Middle frontal gyrus (tissue), 1 donor: ENCODE results near the gene CIZ1.
"Not testable (repeated sequence)": the region's sequence is repeated elsewhere in the genome, so short reads cannot be mapped to it uniquely, and the experiment has no call there.

Experiments used
- DNase-seq: peaks from one replicate; pipeline ENCODE4 v3.0.0-alpha.2; 2015; ENCODE audit warnings: low spot score; ENCODE audit errors: extremely low spot score

Gene CIZ1

GRCh38 chr9:128148509-128149000 is 42.8 kb downstream of the CIZ1 start:
- DNase-seq = no peak

DNA sequence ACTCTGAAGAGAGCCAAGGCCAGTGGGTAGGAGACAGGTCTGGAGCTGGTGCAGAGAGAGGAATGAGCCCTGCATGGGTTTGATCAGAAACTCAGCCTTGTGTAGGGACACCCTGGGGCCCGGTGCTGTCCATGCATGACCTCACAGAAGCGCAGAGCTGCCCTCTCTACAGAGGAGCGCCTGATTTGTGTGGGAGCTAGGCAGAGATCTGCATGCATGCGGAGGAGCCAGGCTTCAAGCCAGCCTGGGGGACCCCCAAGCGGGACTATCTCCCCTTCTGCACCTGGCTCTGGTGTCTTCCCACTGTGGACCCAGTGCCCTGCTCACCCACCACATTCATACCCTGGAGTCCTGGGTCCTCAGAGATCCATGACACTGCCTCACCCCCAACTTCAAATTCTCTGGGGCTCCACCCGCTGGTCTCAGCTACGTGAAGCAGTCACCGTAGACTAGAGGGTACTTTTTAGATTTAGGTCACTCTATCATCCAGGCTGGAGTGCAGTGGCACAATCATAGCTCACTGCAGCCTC is 44.7 kb downstream of the CIZ1 start:
- DNase-seq = no peak

DNA sequence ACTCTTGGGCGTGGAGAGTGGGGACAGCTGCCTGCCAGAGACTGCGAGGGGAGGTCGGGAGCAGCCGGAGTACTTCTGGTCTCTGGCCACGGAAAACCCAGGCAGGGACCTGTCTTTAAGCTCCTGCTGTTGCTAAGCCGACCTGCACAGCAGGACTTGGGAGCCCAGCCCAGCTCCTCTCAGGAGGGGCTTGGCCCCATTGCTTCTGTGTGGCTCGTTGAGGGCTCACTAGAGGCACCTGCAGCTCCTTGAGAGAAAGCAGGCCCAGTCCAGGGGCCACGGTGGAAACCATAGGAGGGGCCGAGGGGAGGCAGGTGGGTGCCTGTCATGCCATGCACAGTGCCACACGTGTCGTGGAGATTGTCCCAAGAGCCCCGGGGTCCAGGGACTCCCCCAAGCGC is 45.4 kb downstream of the CIZ1 start:
- DNase-seq = no peak

DNA sequence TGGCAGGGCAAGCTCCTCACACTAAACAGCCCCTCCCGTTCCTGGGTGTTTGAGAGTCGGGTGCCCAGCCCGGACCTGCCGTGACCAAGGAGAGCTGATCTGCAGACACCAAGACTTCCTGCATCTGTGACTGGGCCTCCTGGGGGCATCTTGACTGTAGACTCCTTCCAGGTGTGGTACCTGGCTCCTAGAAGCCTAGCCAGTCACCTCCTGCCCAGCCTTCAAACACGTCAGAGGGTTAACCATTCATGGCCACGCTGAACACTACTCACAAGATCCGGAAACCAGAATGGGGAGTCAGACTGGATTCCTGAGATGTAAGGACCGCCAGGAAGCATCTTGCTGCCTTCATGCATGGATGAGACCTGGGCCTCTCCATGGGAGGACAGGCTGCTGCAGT is 45.8 kb downstream of the CIZ1 start:
- DNase-seq = no peak

DNA sequence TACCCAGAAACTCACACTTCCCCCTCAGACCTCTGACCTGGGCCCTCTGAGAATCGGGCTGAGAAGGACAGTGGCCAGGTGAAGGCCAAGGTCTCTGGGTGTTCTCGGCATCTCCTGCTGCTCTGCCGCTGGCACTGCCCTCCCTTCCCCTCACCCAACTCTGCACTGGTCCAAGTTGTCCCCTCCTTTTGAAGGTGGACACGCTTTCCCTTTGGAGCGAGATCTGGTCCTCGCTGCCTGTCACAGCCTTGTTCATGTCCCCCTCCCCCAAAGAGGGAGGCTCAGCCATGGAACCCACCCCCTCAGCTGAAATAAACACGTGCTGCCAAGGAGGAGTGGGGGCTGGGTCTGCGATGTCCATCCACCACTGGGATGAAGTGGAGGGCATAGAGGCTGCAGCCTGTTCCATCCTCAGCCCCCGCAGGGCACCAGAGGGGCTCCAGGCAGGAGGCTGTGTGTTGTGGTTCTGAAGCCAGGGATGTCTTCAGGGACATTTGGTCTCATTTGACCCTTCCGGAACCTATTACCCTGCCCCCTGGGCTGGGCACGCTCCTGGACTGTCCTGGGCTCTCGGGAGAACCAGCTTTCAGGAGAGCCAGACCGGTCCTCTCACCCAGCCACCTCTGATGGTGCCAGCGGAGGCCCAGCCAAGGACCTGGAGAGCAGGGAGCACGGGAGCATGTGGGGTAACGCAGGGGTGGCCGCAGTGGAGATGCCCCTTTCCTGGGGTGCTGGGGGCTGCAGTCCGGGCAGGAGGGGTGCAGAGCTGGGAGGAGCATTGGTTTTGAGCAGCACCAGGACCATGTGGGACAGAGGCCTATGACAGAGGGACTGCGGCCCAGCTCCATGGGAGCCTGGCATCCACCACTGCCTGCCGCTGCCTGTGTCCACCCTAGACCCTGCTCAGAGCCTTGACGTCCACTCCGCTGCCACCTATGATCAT is 46.9 kb downstream of the CIZ1 start:
- DNase-seq = no peak

- no peak for DNase-seq
Observed at GRCh38 chr9:128143525-128144238, 47.7 kb downstream of the CIZ1 start.

GRCh38 chr9:128142596-128142995 is 48.8 kb downstream of the CIZ1 start:
- DNase-seq = no peak

DNA sequence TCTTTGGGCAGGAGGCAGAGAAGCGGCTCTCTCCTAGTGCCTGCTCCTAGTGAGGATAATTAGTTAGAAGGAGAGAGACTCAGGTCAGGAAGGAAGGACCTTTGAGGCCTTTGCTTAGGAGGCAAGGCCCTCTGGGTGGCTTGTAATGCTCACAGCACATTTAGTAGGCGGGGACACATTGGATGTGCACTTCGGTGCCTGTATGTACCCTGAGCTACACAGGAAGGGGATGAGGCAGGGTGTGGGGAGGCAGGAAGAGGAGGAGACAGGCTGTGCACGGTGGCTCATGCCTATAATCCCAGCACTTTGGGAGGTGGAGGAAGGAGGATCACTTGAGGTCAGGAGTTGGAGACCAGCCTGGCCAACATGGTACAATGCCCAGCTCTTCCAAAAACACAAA is 49.3 kb downstream of the CIZ1 start:
- no peak for DNase-seq

DNA sequence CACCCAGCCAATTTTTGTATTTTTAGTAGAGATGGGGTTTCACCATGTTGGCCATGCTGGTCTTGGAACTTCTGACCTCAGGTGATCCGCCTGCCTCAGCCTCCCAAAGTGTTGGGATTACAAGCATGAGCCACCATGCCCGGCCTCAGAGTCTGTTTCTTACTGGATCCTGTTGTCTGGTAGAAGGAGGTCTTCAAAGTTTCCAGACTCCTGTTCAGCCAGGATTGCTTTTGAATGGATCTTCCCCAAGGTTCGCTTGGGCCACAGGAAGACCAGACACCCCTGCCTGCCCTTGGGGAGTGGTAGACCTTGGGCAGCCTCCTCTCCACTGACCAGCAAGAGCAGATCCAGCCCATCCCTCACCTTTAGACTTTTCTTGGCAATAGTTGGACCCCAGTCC is 49.8 kb downstream of the CIZ1 start:
- DNase-seq = no peak

DNA sequence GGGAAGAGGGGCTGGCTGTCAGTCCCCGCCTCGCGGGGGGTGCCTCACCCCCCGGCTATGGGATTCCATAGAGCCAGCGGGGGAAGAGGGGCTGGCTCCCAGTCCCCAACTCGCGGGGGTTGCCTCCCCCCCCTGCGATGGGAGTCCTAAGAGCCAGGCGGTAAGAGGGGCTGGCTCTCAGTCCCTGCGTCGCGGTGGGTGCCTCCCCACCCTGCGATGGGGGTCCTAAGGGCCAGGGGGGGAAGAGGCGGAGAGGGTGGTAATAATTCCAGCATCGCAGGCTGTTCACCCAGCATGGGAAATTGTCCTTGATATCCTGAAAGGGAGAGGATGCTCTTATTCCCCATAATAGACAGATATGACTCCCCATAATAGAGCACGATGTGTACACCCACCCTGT is 51.8 kb downstream of the CIZ1 start:
- no peak for DNase-seq

DNA sequence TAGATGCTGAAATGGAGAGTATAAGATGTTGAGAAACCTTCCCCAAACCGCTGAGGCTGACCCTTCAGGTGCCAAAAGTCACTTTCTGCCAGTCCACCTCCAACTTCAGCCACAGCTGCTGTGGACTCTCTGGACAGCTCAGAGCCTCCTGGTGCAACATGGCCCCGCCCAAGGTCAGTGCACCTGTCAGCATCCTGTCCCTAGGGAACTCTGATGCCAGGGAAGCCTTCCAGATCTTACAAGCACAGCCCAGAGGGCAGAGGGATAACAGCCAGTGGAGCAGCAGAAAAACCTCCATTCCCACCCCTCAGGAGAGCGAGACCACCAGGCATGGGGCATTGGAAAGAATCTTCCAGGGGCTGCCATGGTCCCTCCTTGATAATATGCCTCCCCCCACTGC is 53.4 kb downstream of the CIZ1 start:
- no peak for DNase-seq

GRCh38 chr9:128136816-128137793 is 54.3 kb downstream of the CIZ1 start:
- DNase-seq = no peak

GRCh38 chr9:128135561-128135960 is 55.8 kb downstream of the CIZ1 start:
- DNase-seq = not testable (repeated sequence)

DNA sequence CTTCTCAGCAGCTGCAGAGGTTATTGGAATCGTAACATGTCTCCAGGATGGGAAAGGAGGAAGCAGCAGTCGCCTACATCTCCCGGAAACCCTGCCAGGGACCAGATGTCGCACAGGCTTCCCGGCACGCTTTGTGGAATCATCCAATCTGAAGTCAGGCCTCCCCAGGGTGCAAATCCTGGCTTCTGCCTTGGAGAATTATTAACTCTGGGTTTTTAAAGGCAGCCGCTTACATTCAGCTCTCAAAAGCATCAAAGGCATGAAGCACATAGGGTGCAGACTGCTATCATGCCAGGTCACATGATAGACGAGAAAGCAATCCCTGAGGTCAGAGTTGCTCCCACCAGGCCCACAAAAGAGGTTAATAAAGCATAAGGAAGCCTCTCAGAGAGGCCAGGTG is 59.2 kb downstream of the CIZ1 start:
- peak; percentile 13 for DNase-seq

- not testable (repeated sequence) for DNase-seq
Observed at GRCh38 chr9:128131346-128131745, 60.0 kb downstream of the CIZ1 start.

GRCh38 chr9:128130651-128131050 is 60.7 kb downstream of the CIZ1 start:
- DNase-seq = not testable (repeated sequence)

DNA sequence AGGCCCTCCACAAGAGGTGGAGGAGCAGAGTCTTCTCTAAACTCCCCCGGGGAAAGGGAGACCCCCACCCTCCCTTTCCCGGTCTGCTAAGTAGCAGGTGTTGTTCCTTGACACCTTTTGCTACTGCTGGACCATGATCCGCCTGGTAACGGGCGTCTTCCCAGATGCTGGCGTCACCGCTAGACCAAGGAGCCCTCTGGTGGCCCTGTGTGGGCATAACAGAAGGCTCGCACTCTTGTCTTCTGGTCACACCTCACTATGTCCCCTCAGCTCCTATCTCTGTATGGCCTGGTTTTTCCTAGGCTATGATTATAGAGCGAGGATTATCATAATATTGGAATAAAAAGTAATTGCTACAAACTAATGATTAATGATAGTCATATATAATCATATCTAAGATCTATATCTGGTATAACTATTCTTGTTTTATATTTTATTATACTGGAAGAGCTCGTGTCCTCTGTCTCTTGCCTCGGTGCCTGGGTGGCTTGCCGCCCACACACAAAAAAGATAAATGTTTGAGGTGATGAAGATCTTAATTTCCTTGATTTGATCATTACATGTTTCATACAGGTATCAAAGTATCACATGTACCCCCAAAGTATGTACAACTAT is 61.3 kb downstream of the CIZ1 start:
- not testable (repeated sequence) for DNase-seq

DNA sequence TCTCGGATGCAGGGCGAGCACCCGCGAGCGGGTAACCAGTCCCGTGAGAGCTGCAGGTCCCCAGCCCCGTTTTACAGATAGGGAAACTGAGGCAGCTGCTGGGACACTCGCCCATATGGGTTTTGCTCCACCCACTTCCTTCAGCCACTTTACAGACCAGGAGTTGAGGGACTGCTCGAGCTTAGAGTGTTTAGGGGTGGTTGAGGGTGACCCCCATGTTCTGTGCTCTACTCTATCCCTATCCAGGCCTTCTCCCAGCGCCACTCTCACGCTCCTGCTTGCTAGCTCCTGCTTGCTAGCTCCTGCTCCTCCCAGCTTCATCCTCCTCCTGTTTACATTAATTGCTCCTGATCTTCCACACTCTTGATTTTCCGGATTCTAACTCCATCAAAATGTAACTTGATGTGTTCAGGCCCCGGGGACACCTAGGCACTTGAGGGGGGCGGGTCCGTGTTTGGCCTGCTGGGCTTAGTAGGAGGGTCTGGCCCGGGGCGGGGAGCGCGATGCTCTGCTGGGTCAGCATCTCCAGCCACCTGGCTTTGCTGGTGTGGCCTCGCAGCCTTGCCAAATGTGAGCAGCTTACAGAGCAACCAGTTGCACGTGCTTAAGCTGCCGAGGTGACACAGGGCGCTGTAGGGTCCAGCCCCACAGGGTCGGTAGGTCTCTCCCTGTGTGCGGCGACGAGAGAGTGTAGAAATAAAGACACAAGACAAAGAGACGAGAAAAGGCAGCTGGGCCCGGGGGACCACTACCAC is 62.4 kb downstream of the CIZ1 start:
- DNase-seq = no peak

DNA sequence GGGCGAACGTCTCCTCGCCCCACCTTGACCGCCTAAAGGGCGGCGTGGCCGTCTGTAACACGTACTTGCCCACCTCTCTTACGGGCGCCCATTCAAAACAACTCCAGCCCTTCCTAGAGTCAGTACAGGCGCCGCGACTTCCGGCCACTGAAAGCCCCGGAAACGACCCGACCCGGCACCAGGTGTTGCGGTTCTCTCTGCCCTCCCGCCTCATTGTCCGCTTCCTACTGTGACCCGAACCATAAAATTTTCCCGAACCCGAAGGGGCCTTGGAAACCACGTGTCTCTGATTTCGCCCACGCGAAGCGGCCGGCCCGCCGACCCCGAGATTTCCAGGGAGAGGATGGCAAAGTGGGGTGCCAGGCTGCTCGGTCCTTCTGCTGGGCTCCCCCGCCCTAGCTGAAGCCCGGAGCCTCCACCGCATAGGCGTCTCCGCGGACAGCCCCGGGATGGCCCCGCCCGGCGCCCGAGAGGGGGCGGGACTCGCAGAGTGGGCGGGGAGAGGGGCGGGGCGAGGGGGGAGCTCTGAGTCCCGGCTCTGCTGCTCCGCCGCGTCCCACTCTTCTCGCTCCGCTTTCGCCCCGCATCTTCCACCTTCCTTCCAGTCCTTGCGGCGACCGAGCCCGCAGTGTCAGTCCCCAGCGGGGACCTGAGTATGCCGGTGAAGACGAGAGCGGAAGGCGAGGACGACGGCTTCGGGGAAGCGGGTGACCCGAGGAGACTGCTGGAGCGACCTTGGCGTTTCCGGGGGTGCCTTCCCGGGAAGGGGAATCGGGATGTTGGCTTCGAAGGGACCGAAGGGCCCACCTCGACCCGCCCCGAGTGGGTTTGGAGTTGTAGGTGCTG is 63.2 kb downstream of the CIZ1 start:
- peak; percentile 78 for DNase-seq
